ENCODE results near the gene LRCH1.

DNA sequence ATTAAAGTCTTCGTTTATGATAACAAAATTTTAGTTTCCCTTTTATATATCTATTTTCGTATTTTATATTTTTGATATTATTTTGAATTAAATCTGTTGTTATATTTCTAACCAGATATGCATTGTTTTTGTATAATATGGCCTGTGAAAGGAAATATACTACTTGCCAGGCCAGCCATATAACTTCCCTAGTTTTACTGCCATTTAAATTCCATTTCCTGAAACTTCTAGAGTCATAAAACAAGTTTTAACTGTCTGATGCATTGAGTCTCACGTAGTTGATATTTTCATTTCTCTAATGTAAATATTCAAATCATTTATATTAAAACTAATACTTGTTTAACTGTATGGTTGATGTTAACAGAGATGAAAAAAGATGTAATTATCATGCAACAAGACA, 230.5 kb downstream of the LRCH1 start:
- TF ChIP-seq, protein P1, sequence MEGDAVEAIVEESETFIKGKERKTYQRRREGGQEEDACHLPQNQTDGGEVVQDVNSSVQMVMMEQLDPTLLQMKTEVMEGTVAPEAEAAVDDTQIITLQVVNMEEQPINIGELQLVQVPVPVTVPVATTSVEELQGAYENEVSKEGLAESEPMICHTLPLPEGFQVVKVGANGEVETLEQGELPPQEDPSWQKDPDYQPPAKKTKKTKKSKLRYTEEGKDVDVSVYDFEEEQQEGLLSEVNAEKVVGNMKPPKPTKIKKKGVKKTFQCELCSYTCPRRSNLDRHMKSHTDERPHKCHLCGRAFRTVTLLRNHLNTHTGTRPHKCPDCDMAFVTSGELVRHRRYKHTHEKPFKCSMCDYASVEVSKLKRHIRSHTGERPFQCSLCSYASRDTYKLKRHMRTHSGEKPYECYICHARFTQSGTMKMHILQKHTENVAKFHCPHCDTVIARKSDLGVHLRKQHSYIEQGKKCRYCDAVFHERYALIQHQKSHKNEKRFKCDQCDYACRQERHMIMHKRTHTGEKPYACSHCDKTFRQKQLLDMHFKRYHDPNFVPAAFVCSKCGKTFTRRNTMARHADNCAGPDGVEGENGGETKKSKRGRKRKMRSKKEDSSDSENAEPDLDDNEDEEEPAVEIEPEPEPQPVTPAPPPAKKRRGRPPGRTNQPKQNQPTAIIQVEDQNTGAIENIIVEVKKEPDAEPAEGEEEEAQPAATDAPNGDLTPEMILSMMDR (IDR thresholded peaks at IDR 0.05) = no peak
- TF ChIP-seq, protein P2, sequence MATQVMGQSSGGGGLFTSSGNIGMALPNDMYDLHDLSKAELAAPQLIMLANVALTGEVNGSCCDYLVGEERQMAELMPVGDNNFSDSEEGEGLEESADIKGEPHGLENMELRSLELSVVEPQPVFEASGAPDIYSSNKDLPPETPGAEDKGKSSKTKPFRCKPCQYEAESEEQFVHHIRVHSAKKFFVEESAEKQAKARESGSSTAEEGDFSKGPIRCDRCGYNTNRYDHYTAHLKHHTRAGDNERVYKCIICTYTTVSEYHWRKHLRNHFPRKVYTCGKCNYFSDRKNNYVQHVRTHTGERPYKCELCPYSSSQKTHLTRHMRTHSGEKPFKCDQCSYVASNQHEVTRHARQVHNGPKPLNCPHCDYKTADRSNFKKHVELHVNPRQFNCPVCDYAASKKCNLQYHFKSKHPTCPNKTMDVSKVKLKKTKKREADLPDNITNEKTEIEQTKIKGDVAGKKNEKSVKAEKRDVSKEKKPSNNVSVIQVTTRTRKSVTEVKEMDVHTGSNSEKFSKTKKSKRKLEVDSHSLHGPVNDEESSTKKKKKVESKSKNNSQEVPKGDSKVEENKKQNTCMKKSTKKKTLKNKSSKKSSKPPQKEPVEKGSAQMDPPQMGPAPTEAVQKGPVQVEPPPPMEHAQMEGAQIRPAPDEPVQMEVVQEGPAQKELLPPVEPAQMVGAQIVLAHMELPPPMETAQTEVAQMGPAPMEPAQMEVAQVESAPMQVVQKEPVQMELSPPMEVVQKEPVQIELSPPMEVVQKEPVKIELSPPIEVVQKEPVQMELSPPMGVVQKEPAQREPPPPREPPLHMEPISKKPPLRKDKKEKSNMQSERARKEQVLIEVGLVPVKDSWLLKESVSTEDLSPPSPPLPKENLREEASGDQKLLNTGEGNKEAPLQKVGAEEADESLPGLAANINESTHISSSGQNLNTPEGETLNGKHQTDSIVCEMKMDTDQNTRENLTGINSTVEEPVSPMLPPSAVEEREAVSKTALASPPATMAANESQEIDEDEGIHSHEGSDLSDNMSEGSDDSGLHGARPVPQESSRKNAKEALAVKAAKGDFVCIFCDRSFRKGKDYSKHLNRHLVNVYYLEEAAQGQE (IDR thresholded peaks at IDR 0.05; ENCODE audit: low read depth, low read length) = no peak
- TF ChIP-seq RFX5 (IDR thresholded peaks at IDR 0.05; ENCODE audit: low read length) (no peak), EP300 (IDR thresholded peaks at IDR 0.05; ENCODE audit: borderline replicate concordance in 1 of 2, low read depth in 1 of 2, low read length in 1 of 2) (no peak), EZH2phosphoT487 (IDR thresholded peaks at IDR 0.05; ENCODE audit: borderline replicate concordance, low read depth) (no peak), RAD21 (IDR thresholded peaks at IDR 0.05; ENCODE audit: low read length) (no peak)
- TF ChIP-seq, protein P3, sequence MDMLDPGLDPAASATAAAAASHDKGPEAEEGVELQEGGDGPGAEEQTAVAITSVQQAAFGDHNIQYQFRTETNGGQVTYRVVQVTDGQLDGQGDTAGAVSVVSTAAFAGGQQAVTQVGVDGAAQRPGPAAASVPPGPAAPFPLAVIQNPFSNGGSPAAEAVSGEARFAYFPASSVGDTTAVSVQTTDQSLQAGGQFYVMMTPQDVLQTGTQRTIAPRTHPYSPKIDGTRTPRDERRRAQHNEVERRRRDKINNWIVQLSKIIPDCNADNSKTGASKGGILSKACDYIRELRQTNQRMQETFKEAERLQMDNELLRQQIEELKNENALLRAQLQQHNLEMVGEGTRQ (IDR thresholded peaks at IDR 0.05; ENCODE audit: borderline replicate concordance, low read depth, low read length) = no peak

Measured in SK-N-SH (cell line).